ENCODE measurements around the gene KCNAB1.

GRCh38 chr3:156432563-156432962, 312.2 kb downstream of the KCNAB1 start:
- no peak for TF ChIP-seq CTCF (IDR thresholded peaks at IDR 0.05)
- TF ChIP-seq POLR2A (IDR thresholded peaks at IDR 0.05) = no peak
- TF ChIP-seq POLR2AphosphoS5 (IDR thresholded peaks at IDR 0.05) = no peak

All from transverse colon (tissue), 4 donors.